Endothelial cell of coronary artery (primary cell): Measurements from ENCODE around the gene MAN2B1. TPM values are rescaled to one million over a fixed set of nuclear protein-coding genes. Genes with fewer than 3 reads are reported as not detected.

Experiments used
- total RNA-seq: library from RNA; depleted of rRNA; stranded (reverse); fragments of >200 nt; gene quantifications from 2 replicates; pipeline ENCODE4 v1.2.3, GENCODE V29; 2014

MAN2B1 gene
- 26.6 and 33.1 TPM in 2 replicates for total RNA-seq

GRCh38 chr19:12666265-12667048 is at the start of gene MAN2B1, which contains the start of gene WDR83:
Gene MAN2B1 (minus strand): TSS chr19:12666742. CDS start chr19:12666701, 41 bp downstream.
Gene WDR83 (plus strand): TSS chr19:12666807. CDS start chr19:12669791, 2,984 bp downstream.

GRCh38 chr19:12696366-12697335 is 30.1 kb upstream of the MAN2B1 start, which contains the start of gene FBXW9:
Gene FBXW9 (minus strand): TSS chr19:12696631. CDS start chr19:12696581, 50 bp downstream.

GRCh38 chr19:12687496-12688196 is 21.1 kb upstream of the MAN2B1 start, which contains the start of gene GNG14:
Gene GNG14 (plus strand): TSS chr19:12687998. CDS start chr19:12688049, 51 bp downstream.

GRCh38 chr19:12681074-12681987 is 14.8 kb upstream of the MAN2B1 start, which contains the start of gene DHPS:
Gene DHPS (minus strand): TSS chr19:12681880. CDS start chr19:12681766, 114 bp downstream.

GRCh38 chr19:12610540-12611360 is 55.8 kb downstream of the MAN2B1 start, which contains the start of the genes ZNF490 and ZNF791:
Gene ZNF490 (minus strand): TSS chr19:12610813. CDS start chr19:12610680, 133 bp downstream.
Gene ZNF791 (plus strand): TSS chr19:12610920. CDS start chr19:12611080, 160 bp downstream.

Other genes with a start within 250 kb of the MAN2B1 start
- 3.7 and 4.5 TPM in 2 replicates for gene ZNF443, start 225.7 kb downstream of the MAN2B1 start, total RNA-seq
- gene ZNF709, start 181.9 kb downstream of the MAN2B1 start, total RNA-seq = 2.6 and 3.6 TPM in 2 replicates
- gene ZNF564, start 115.3 kb downstream of the MAN2B1 start, total RNA-seq = 7.4 and 8.1 TPM in 2 replicates
- 5.5 and 7.1 TPM in 2 replicates for gene ZNF490, start 55.9 kb downstream of the MAN2B1 start, total RNA-seq
- gene ZNF791, start 55.8 kb downstream of the MAN2B1 start, total RNA-seq = 13.1 and 13.3 TPM in 2 replicates
- gene WDR83, start 65 bp upstream of the MAN2B1 start, total RNA-seq = 9.5 and 11.8 TPM in 2 replicates
- 47.1 and 64.1 TPM in 2 replicates for gene DHPS, start 15.1 kb upstream of the MAN2B1 start, total RNA-seq
- gene GNG14, start 21.3 kb upstream of the MAN2B1 start, total RNA-seq = not detected in 2 replicates
- gene FBXW9, start 29.9 kb upstream of the MAN2B1 start, total RNA-seq = 5.6 and 9.3 TPM in 2 replicates
- 29.8 and 31.5 TPM in 2 replicates for gene TNPO2, start 57.2 kb upstream of the MAN2B1 start, total RNA-seq
- 149 and 154 TPM in 2 replicates for gene TRIR, start 67.9 kb upstream of the MAN2B1 start, total RNA-seq
- gene GET3, start 70.8 kb upstream of the MAN2B1 start, total RNA-seq = 96.2 and 110 TPM in 2 replicates
- not detected in 2 replicates for gene BEST2, start 85.0 kb upstream of the MAN2B1 start, total RNA-seq
- gene HOOK2, start 108.8 kb upstream of the MAN2B1 start, total RNA-seq = 11.7 and 17.2 TPM in 2 replicates
- 28.0 and 50.4 TPM in 2 replicates for gene JUNB, start 124.7 kb upstream of the MAN2B1 start, total RNA-seq
- 224 and 246 TPM in 2 replicates for gene PRDX2, start 135.1 kb upstream of the MAN2B1 start, total RNA-seq
- not detected in 2 replicates for gene THSD8, start 135.3 kb upstream of the MAN2B1 start, total RNA-seq
- gene RNASEH2A, start 139.8 kb upstream of the MAN2B1 start, total RNA-seq = 18.4 and 35.4 TPM in 2 replicates
- not detected in 2 replicates for gene RTBDN, start 167.8 kb upstream of the MAN2B1 start, total RNA-seq
- 0.09 and 0.36 TPM in 2 replicates for gene MAST1, start 171.8 kb upstream of the MAN2B1 start, total RNA-seq
- gene DNASE2, start 214.7 kb upstream of the MAN2B1 start, total RNA-seq = 11.1 and 18.9 TPM in 2 replicates
- not detected in 2 replicates for gene KLF1, start 220.5 kb upstream of the MAN2B1 start, total RNA-seq
- gene GCDH, start 224.4 kb upstream of the MAN2B1 start, total RNA-seq = 16.5 and 22.1 TPM in 2 replicates